Measurements from ENCODE around the gene WNK2. TPM values are rescaled to one million over a fixed set of nuclear protein-coding genes. Genes with fewer than 3 reads are reported as not detected.

The WNK2 gene
- total RNA-seq, 1 experiment from 2014 or later: 69.4 TPM

GRCh38 chr9:93164085-93164484 is 19.9 kb upstream of the WNK2 start:
- Histone ChIP-seq H3K79me1 (ENCODE audit: insufficient read depth, low read depth, low read length, poor library complexity, severe bottlenecking) (no peaks in the 10 kb centered on the region), H4K91ac (ENCODE audit: insufficient read length, low read depth, low read length) (no peak overlapping the region), H3K4me1 (ENCODE audit: insufficient read depth, low read length) (no peaks in the 10 kb centered on the region), H4K20me1 (ENCODE audit: control insufficient read depth, insufficient read depth, insufficient read length) (no peaks in the 10 kb centered on the region), H2BK20ac (ENCODE audit: low read depth, low read length, poor library complexity, severe bottlenecking) (no peak overlapping the region), H3K9me3 (ENCODE audit: control insufficient read depth, low read depth, low read length) (no peaks in the 10 kb centered on the region), H2BK15ac (ENCODE audit: low read depth, low read length) (no peak overlapping the region), H2BK120ac (ENCODE audit: low read depth, low read length, poor library complexity, severe bottlenecking) (no peak overlapping the region), H4K5ac (ENCODE audit: insufficient read length, low read depth, low read length) (no peak overlapping the region), H2BK12ac (ENCODE audit: insufficient read length, low read depth, low read length) (no peak overlapping the region), H3K4ac (ENCODE audit: low read depth, low read length) (no peak overlapping the region), H2AFZ (ENCODE audit: low read length) (no peak overlapping the region), H2AK5ac (ENCODE audit: insufficient read length, low read length) (no peak overlapping the region), H3K56ac (ENCODE audit: insufficient read length, low read depth, low read length) (no peak overlapping the region), H3T11ph (ENCODE audit: low read length) (no peak overlapping the region), H3K14ac (ENCODE audit: insufficient read depth, low read length) (no peak overlapping the region), H3K23ac (ENCODE audit: insufficient read length, low read depth, low read length) (no peak overlapping the region), H3K23me2 (ENCODE audit: insufficient read length, low read depth, low read length, poor library complexity, severe bottlenecking) (no peaks in the 10 kb centered on the region), H3K27me3 (ENCODE audit: insufficient read depth, low read length) (no peaks in the 10 kb centered on the region), H3K9ac (ENCODE audit: extremely low read depth, insufficient read length, low read length) (no peak overlapping the region), H3K79me2 (ENCODE audit: insufficient read depth, low read length) (no peaks in the 10 kb centered on the region), H2BK5ac (ENCODE audit: insufficient read length, low read length) (no peak overlapping the region), H4K8ac (replicated peaks; ENCODE audit: insufficient read length, low read depth, low read length) (no peak overlapping the region), H3K18ac (ENCODE audit: insufficient read length, low read depth, low read length) (no peak overlapping the region), H3K27ac (ENCODE audit: insufficient read length, low read depth, low read length) (no peak overlapping the region), H3K4me2 (ENCODE audit: insufficient read depth, insufficient read length, low read length) (no peak overlapping the region)
- no peaks in the 10 kb centered on the region for H3K27me3 Mint-ChIP-seq (ENCODE audit: low read depth)
- no peak overlapping the region for H3K4me3 Mint-ChIP-seq
- peak; percentile 54 for DNase-seq
- no peak overlapping the region for H3K27ac Mint-ChIP-seq
- WGBS (ENCODE audit: extremely low coverage, insufficient read length, low lambda C conversion rate): no CpG with 5 or more reads among the region's 13 CpGs
- no peaks in the 10 kb centered on the region; a peak in 1 of 5 replicates for H3K9me3 Mint-ChIP-seq
- peak; percentile 49 for TF ChIP-seq CTCF (conservative IDR thresholded peaks at IDR 0.05)
- H3K36me3 Mint-ChIP-seq (ENCODE audit: insufficient read depth in 1 of 3, low read depth in 3 of 3): no peaks in the 10 kb centered on the region
- peaks cover 5 to 8% of the 10 kb centered on the region in 2 experiments for H3K4me1 Mint-ChIP-seq

Measured in H9 (cell line).